Measurements from ENCODE around the gene COL13A1. TPM values are rescaled to one million over a fixed set of nuclear protein-coding genes. Genes with fewer than 3 reads are reported as not detected.
A peak's percentile ranks its signal among the peaks of the same experiment; 100 is the strongest.

Gene COL13A1
- total RNA-seq, 1 donor from 2014 or later, result not detected

DNA sequence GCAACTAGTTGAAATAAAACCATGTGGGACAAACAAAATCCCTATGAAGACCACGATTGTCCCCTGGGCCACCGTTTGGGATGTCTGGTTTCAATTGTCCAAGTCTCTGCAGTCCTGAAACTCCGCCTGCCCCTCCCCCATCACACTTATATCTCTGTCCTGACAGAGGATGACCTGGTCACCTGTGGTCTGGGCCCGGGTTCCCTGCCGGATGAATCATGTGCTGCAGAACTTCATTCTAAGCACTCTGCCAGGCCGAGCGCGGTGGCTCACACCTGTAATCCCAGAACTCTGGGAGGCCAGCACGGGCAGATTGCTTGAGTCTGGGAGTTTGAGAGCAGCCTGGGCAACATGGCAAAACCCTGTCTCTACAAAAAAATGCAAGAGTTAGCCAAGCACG lies 91.1 kb downstream of the COL13A1 start:
- Histone ChIP-seq H3K36me3 (no peaks in the 10 kb centered on the region), H3K4me3 (no peak overlapping the region), H3K27ac (no peak overlapping the region), H3K9me3 (no peaks in the 10 kb centered on the region), H3K27me3 (no peaks in the 10 kb centered on the region), H3K4me1 (peaks cover 14% of the 10 kb centered on the region)
- TF ChIP-seq, protein P1, sequence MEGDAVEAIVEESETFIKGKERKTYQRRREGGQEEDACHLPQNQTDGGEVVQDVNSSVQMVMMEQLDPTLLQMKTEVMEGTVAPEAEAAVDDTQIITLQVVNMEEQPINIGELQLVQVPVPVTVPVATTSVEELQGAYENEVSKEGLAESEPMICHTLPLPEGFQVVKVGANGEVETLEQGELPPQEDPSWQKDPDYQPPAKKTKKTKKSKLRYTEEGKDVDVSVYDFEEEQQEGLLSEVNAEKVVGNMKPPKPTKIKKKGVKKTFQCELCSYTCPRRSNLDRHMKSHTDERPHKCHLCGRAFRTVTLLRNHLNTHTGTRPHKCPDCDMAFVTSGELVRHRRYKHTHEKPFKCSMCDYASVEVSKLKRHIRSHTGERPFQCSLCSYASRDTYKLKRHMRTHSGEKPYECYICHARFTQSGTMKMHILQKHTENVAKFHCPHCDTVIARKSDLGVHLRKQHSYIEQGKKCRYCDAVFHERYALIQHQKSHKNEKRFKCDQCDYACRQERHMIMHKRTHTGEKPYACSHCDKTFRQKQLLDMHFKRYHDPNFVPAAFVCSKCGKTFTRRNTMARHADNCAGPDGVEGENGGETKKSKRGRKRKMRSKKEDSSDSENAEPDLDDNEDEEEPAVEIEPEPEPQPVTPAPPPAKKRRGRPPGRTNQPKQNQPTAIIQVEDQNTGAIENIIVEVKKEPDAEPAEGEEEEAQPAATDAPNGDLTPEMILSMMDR (IDR thresholded peaks at IDR 0.05), result no peak
- TF ChIP-seq POLR2A (IDR thresholded peaks at IDR 0.05), result no peak
- TF ChIP-seq POLR2AphosphoS5 (IDR thresholded peaks at IDR 0.05; ENCODE audit: insufficient read depth in 1 of 2, low read depth in 1 of 2), result no peak
- no peak for DNase-seq (ENCODE audit: extremely low spot score in 2 of 2)
- intact Hi-C loops (cut with DNase I), result no loop called here

DNA sequence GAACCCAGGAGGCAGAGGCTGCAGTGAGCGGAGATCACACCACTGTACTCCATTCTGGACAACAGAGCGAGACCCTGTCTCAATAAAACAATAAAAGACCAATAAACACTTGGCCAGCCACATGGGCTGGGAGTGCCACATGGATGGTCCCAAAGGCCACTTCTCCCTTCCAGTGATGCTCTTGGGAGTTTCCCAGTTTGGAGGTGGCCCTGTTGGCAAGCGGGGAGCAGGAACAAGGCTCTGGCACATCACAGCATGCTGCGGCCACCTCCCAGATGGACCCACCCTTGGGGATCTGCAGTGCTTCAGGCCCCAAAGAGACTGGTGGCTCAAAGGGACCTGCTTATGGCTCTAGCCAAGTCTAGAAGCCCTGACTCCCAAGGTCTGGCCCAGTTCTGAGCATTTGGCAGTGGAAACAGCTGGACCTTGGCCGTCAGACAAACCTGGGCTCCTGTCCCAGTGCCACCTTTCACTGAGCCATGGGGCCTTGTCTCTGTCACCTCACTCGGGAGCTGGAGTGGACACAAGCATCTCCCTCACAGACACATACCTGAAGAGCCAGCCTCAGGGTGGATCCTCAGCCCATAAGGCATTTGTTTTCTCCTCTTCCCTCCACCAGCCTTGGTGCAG lies 91.7 kb downstream of the COL13A1 start:
- no peaks in the 10 kb centered on the region for H3K9me3 ChIP-seq
- intact Hi-C loops (cut with DNase I), result no loop called here
- H3K27me3 ChIP-seq, result no peaks in the 10 kb centered on the region
- TF ChIP-seq, protein P1 (IDR thresholded peaks at IDR 0.05), result no peak
- no peak for TF ChIP-seq POLR2A (IDR thresholded peaks at IDR 0.05)
- peaks cover 14% of the 10 kb centered on the region for H3K4me1 ChIP-seq
- H3K4me3 ChIP-seq, result no peak overlapping the region
- no peak for DNase-seq (ENCODE audit: extremely low spot score in 2 of 2)
- no peak overlapping the region for H3K27ac ChIP-seq
- no peaks in the 10 kb centered on the region for H3K36me3 ChIP-seq

DNA sequence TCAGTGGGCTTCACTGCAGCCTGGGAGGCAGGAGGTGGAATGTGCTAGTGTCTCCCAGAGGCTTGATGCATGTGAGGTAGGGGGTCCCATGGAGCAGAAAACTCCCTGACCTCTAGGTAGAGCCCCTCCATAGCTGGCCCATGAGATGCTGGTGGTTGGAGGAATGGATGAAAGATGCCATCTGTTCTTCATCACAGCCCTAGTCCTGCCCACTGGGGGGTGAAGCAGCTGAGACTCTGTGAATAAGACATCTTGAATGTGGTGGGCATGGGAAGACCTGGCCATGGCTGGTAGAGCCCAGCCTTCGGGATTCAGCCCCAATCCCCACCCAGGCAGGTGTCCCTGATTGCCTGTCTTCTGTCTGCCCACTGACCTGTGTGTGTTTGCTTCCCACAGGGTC lies 92.5 kb downstream of the COL13A1 start:
- peaks cover 14% of the 10 kb centered on the region for H3K4me1 ChIP-seq
- TF ChIP-seq POLR2A (IDR thresholded peaks at IDR 0.05), result no peak
- TF ChIP-seq, protein P1 (IDR thresholded peaks at IDR 0.05), result no peak
- no peak for TF ChIP-seq POLR2AphosphoS5 (IDR thresholded peaks at IDR 0.05; ENCODE audit: insufficient read depth in 1 of 2, low read depth in 1 of 2)
- no peaks in the 10 kb centered on the region for H3K27me3 ChIP-seq
- DNase-seq (ENCODE audit: extremely low spot score in 2 of 2), result no peak
- no peak overlapping the region for H3K27ac ChIP-seq
- H3K4me3 ChIP-seq, result no peak overlapping the region
- H3K9me3 ChIP-seq, result no peaks in the 10 kb centered on the region
- intact Hi-C loops (cut with DNase I), result no loop called here
- H3K36me3 ChIP-seq, result no peaks in the 10 kb centered on the region

DNA sequence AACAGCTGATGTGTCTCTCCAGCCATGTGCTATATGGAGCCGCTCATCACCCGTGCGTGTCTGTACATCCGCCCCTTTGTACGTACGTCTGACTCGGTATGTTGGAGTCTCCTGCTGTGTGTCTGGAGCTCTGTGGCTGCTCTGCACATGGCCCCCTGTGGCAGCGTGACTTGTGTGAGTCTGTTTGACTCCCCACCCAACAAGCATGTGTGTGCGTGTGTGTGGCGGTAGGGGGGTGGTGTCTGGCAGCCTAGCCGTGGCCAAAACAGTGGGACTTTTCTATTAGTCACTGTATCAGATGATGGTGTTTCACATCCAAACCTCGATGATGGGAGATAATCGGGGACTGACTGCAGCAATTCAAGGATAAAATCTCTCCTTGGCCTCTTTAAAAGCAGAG lies 94.1 kb downstream of the COL13A1 start:
- Histone ChIP-seq H3K36me3 (no peaks in the 10 kb centered on the region), H3K27ac (peak overlapping the region; percentile 70), H3K4me3 (no peak overlapping the region), H3K9me3 (no peaks in the 10 kb centered on the region), H3K4me1 (peaks cover 14% of the 10 kb centered on the region), H3K27me3 (no peaks in the 10 kb centered on the region)
- intact Hi-C loops (cut with DNase I), result no loop called here
- TF ChIP-seq, protein P1 (IDR thresholded peaks at IDR 0.05), result no peak
- TF ChIP-seq POLR2A (IDR thresholded peaks at IDR 0.05), result no peak
- TF ChIP-seq POLR2AphosphoS5 (IDR thresholded peaks at IDR 0.05; ENCODE audit: insufficient read depth in 1 of 2, low read depth in 1 of 2), result no peak
- no peak for DNase-seq (ENCODE audit: extremely low spot score in 2 of 2)

DNA sequence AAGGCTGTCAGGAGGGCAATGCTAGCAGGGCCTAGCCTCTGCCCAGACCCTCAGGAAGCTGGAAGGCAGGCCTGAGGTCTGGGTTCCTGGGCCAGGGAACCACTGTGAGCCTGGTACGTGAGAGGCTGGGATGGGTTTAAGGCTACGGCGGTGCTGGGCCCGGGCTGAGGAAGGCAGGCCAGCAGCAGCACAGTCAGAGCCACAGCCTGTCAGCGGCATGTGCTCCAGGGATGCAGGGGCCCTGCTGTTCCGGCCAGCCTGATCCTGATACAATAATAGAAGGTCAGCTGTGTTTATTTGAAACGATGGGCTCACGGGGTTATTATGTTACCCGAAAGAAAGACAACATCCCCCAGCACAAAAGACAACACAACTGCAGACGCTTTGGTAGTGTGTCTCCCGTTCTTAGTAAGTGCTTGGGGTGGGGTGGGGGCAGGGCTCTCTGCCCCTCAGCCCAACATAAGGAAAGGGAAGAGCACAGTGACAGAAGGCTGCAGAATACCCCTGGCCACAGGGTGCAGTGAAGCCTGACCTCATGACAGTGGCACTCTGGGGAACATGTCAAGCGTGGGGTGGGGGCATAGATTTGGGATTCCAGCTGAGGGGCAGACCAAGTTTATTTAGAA lies 95.0 kb downstream of the COL13A1 start:
- no peak for DNase-seq (ENCODE audit: extremely low spot score in 2 of 2)
- no peak overlapping the region for H3K4me3 ChIP-seq
- intact Hi-C loops (cut with DNase I), result no loop called here
- TF ChIP-seq POLR2AphosphoS5 (IDR thresholded peaks at IDR 0.05; ENCODE audit: insufficient read depth in 1 of 2, low read depth in 1 of 2) (no peak), POLR2A (IDR thresholded peaks at IDR 0.05) (no peak)
- TF ChIP-seq, protein P1 (IDR thresholded peaks at IDR 0.05), result no peak
- H3K9me3 ChIP-seq, result no peaks in the 10 kb centered on the region
- H3K4me1 ChIP-seq, result peaks cover 14% of the 10 kb centered on the region
- no peaks in the 10 kb centered on the region for H3K27me3 ChIP-seq
- peak overlapping the region; percentile 70 for H3K27ac ChIP-seq
- H3K36me3 ChIP-seq, result no peaks in the 10 kb centered on the region

Measured in vagina (tissue), 2 donors.